ENCODE data around the gene NRDC. TPM values are rescaled to one million over a fixed set of nuclear protein-coding genes. Genes with fewer than 3 reads are reported as not detected.
"Not testable (repeated sequence)": the region's sequence is repeated elsewhere in the genome, so short reads cannot be mapped to it uniquely, and the experiment has no call there.

Gene NRDC
- total RNA-seq, 3 donors from 2014 or later, result 131 to 139 (median 137) TPM

DNA sequence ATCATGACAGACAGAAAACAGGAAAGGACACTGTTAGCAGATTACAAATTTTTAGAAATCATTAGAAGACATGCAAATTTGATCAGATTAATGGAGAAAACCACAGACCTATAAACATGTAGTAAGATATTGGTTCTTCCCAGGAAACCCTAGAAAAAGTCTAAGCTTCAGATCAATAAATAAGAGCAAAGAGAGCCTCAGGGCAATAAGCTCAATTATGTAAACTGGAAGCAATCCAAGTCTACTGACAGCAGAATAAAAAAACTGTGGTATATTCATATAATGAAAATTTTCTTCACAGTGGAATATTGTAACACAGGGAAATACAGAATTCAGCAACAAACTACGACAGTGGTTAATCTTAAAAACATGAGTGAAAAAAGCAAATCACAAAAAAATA lies 36.3 kb downstream of the NRDC start:
- H3K9me3 Mint-ChIP-seq, result no peaks in the 10 kb centered on the region
- H3K27me3 Mint-ChIP-seq (ENCODE audit: low read depth), result no peaks in the 10 kb centered on the region
- no peak overlapping the region for H3K4me3 Mint-ChIP-seq
- DNase-seq (no peak), ATAC-seq (no peak)
- peaks cover 15% of the 10 kb centered on the region for H3K36me3 Mint-ChIP-seq (ENCODE audit: insufficient read depth)
- H3K4me1 Mint-ChIP-seq (ENCODE audit: low read depth), result peaks cover 22% of the 10 kb centered on the region

GRCh38 chr1:51840743-51841461 lies 37.6 kb downstream of the NRDC start:
- Mint-ChIP-seq H3K4me1 (ENCODE audit: low read depth) (peaks cover 22% of the 10 kb centered on the region), H3K27me3 (ENCODE audit: low read depth) (no peaks in the 10 kb centered on the region)

GRCh38 chr1:51840182-51840581 lies 38.3 kb downstream of the NRDC start:
- H3K4me1 Mint-ChIP-seq (ENCODE audit: low read depth), result peaks cover 20% of the 10 kb centered on the region
- no peak for ATAC-seq
- H3K27me3 Mint-ChIP-seq (ENCODE audit: low read depth), result no peaks in the 10 kb centered on the region
- H3K9me3 Mint-ChIP-seq, result no peaks in the 10 kb centered on the region
- H3K36me3 Mint-ChIP-seq (ENCODE audit: insufficient read depth), result peaks cover 19% of the 10 kb centered on the region
- no peak overlapping the region for H3K4me3 Mint-ChIP-seq
- DNase-seq, result no peak

More at GRCh38 chr1:51840743-51841461, 37.6 kb downstream of the NRDC start:
- no peak overlapping the region for H3K4me3 Mint-ChIP-seq
- H3K36me3 Mint-ChIP-seq (ENCODE audit: insufficient read depth), result peaks cover 18% of the 10 kb centered on the region
- H3K9me3 Mint-ChIP-seq, result no peaks in the 10 kb centered on the region
- ATAC-seq (no peak), DNase-seq (no peak)

DNA sequence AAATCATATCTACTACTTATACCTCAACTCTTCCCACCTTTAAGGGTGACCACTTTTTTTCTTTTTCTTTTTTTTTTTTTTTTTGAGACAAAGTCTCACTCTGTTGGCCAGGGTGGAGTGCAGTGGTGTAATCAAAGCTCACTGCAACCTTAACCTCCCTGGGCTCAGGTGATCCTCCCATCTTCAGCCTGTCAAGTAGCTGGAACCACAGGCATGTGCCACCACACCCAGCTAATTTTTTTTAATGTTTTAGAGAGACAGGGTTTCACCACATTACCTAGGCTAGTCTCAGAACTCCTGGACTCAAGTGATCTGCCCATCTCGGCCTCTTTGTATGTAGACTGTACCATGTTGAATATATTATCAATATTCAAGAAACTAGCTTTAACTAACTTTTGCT lies 39.4 kb downstream of the NRDC start:
- H3K36me3 Mint-ChIP-seq (ENCODE audit: insufficient read depth), result peaks cover 19% of the 10 kb centered on the region
- DNase-seq (no peak), ATAC-seq (no peak)
- no peak overlapping the region for H3K4me3 Mint-ChIP-seq
- no peaks in the 10 kb centered on the region for H3K9me3 Mint-ChIP-seq
- no peaks in the 10 kb centered on the region for H3K27me3 Mint-ChIP-seq (ENCODE audit: low read depth)
- peaks cover 15% of the 10 kb centered on the region for H3K4me1 Mint-ChIP-seq (ENCODE audit: low read depth)

- DNase-seq (no peak), ATAC-seq (no peak)
- Mint-ChIP-seq H3K9me3 (no peaks in the 10 kb centered on the region), H3K4me1 (ENCODE audit: low read depth) (peaks cover 8% of the 10 kb centered on the region), H3K27me3 (ENCODE audit: low read depth) (no peaks in the 10 kb centered on the region), H3K4me3 (no peak overlapping the region), H3K36me3 (ENCODE audit: insufficient read depth) (peaks cover 23% of the 10 kb centered on the region)
Measured at GRCh38 chr1:51837243-51837642, 41.3 kb downstream of the NRDC start.

DNA sequence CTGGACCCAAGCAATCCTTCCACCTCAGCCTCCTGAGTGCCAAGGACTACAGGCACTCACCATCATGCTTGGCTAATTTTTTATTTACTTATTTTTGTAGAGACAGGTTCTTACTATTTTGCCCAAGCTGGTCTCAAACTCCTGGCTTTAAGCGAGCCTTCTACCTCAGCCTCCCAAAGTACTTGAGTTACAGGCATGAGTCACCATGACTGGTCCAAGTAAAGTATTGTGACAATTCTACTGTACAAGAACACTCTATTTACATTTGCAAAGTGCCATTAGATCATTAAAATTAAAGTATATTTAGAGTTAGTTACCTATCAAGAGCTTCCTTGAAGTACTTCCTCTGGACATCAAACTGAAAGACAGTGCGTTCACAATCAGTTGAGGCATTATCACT lies 44.8 kb downstream of the NRDC start:
- ATAC-seq (no peak), DNase-seq (no peak)
- Mint-ChIP-seq H3K9me3 (no peaks in the 10 kb centered on the region), H3K4me1 (ENCODE audit: low read depth) (peaks cover 2% of the 10 kb centered on the region), H3K4me3 (no peak overlapping the region), H3K27me3 (ENCODE audit: low read depth) (no peaks in the 10 kb centered on the region), H3K36me3 (ENCODE audit: insufficient read depth) (peaks cover 18% of the 10 kb centered on the region)

DNA sequence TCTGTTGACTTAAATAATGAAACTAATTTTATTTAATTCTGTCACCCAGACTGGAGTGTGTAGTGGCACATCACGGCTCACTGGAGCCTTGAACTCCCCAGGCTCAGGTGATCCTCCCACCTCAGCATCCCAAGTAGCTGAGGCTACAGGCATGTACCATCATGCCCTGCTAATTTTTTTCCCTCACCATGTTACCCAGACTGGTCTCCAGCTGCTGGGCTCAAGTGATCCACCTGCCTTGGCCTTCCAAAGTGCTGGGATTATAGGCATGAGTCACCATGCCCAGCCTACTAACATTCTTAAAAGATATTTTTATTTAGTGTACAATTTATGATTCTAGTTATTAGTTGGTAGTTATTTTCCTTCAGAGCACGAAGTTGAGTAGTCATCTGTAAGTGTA lies 49.5 kb downstream of the NRDC start:
- DNase-seq (no peak), ATAC-seq (no peak)
- Mint-ChIP-seq H3K27me3 (ENCODE audit: low read depth) (no peaks in the 10 kb centered on the region), H3K4me3 (no peak overlapping the region), H3K9me3 (no peaks in the 10 kb centered on the region), H3K36me3 (ENCODE audit: insufficient read depth) (peaks cover 8% of the 10 kb centered on the region), H3K4me1 (ENCODE audit: low read depth) (no peaks in the 10 kb centered on the region)

GRCh38 chr1:51819810-51820209 lies 58.7 kb downstream of the NRDC start:
- no peaks in the 10 kb centered on the region for H3K4me1 Mint-ChIP-seq (ENCODE audit: low read depth)
- H3K9me3 Mint-ChIP-seq, result no peaks in the 10 kb centered on the region
- no peaks in the 10 kb centered on the region for H3K27me3 Mint-ChIP-seq (ENCODE audit: low read depth)
- ATAC-seq, result no peak
- peaks cover 32% of the 10 kb centered on the region for H3K36me3 Mint-ChIP-seq (ENCODE audit: insufficient read depth)
- DNase-seq, result no peak
- no peak overlapping the region for H3K4me3 Mint-ChIP-seq

DNA sequence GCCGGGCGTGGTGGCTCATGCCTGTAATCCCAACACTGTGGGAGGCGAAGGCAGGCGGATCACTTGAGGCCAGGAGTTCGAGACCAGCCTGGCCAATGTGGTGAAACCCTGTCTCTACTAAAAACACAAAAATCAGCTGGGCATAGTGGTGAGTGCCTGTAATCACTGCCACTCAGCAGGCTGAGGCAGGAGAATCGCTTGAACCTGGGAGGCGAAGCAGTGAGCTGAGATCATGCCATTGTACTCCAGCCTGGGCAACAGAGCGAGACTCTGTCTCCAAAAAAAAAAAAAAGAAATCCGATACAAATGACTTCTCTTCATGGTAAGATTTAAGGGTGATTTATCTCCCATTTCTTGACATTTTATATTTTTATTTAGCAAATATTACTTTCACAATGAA lies 59.5 kb downstream of the NRDC start:
- not testable (repeated sequence) for DNase-seq; ATAC-seq; H3K4me3 Mint-ChIP-seq; H3K27me3 Mint-ChIP-seq (ENCODE audit: low read depth); H3K4me1 Mint-ChIP-seq (ENCODE audit: low read depth); H3K9me3 Mint-ChIP-seq
- peaks cover 32% of the 10 kb centered on the region for H3K36me3 Mint-ChIP-seq (ENCODE audit: insufficient read depth)

GRCh38 chr1:51818487-51818886 lies 60.0 kb downstream of the NRDC start:
- H3K27me3 Mint-ChIP-seq (ENCODE audit: low read depth), result no peaks in the 10 kb centered on the region
- H3K4me1 Mint-ChIP-seq (ENCODE audit: low read depth), result no peaks in the 10 kb centered on the region

DNA sequence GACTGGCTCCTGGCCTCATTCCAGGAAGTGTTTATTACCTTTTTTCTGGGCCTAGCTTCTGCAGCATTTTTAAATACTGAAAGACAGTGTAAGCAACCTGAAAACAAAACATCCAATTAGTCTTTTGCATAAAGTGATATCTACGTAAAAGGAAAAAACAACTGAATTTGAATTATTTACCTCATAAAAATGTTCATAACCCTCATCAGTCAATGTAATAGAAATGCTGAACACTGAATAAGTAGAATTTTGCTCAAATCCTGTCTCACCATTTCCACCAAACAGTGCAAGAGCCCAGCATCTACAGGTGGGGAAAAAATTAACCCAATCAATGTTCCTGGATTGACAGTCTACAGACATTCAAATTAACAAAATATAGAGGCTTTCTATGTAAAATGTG lies 64.0 kb downstream of the NRDC start:
- H3K27me3 Mint-ChIP-seq (ENCODE audit: low read depth), result no peaks in the 10 kb centered on the region
- no peak for ATAC-seq

More at GRCh38 chr1:51818487-51818886, 60.0 kb downstream of the NRDC start:
- Mint-ChIP-seq H3K9me3 (no peaks in the 10 kb centered on the region), H3K36me3 (ENCODE audit: insufficient read depth) (peaks cover 37% of the 10 kb centered on the region), H3K4me3 (no peak overlapping the region)
- no peak for DNase-seq
- ATAC-seq, result no peak

DNA sequence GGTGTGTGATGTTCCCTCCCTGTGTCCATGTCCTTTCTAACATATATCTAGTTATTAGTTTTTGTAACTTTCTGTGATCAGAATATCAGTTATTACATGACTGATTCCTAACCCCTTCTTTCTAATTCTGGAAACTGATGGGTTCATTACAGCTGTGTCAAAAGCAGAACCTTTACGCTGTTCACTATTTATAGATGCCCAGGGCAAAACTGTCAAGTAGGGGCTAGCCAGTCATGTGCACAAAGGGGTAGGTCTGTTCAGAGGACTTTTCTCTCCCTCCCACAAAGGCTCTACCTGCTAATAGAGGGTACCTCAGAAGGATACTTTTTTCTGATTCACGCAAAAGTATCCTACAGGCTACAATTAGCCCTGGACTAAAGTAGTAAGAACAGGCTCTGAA lies 79.2 kb downstream of the NRDC start:
- no peak for DNase-seq
- no peak for ATAC-seq
- H3K9me3 Mint-ChIP-seq, result no peaks in the 10 kb centered on the region
- no peaks in the 10 kb centered on the region for H3K4me1 Mint-ChIP-seq (ENCODE audit: low read depth)
- H3K27me3 Mint-ChIP-seq (ENCODE audit: low read depth), result no peaks in the 10 kb centered on the region
- peaks cover 39% of the 10 kb centered on the region for H3K36me3 Mint-ChIP-seq (ENCODE audit: insufficient read depth)
- no peak overlapping the region for H3K4me3 Mint-ChIP-seq

More for the DNA sequence above, 64.0 kb downstream of the NRDC start:
- H3K9me3 Mint-ChIP-seq, result no peaks in the 10 kb centered on the region
- peaks cover 33% of the 10 kb centered on the region for H3K36me3 Mint-ChIP-seq (ENCODE audit: insufficient read depth)
- H3K4me3 Mint-ChIP-seq, result no peak overlapping the region
- no peak for DNase-seq
- H3K4me1 Mint-ChIP-seq (ENCODE audit: low read depth), result no peaks in the 10 kb centered on the region

- H3K4me1 Mint-ChIP-seq (ENCODE audit: low read depth), result no peaks in the 10 kb centered on the region
- no peaks in the 10 kb centered on the region for H3K9me3 Mint-ChIP-seq
- peaks cover 52% of the 10 kb centered on the region for H3K36me3 Mint-ChIP-seq (ENCODE audit: insufficient read depth)
- ATAC-seq (no peak), DNase-seq (no peak)
- H3K4me3 Mint-ChIP-seq, result no peak overlapping the region
- H3K27me3 Mint-ChIP-seq (ENCODE audit: low read depth), result no peaks in the 10 kb centered on the region
Measured at GRCh38 chr1:51794868-51795267, 83.7 kb downstream of the NRDC start.

DNA sequence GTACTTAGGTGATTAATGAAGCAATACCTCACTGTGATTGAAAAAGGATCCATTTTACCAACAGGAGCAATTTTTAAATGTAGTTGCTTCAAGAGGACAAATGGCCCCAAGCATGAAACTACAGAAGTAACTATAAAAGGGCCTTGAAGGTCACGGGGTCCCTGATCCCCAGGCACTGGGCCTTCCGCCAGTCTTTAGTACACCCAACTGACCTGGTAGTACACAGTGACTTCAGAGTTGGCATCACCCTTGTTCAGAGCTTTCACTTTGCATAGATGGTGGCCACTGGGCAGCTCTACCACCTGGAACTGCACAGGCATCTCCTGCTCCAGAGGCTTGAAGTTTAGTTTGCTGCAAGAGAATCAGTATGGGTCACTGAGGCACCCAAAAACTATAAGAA lies 84.3 kb downstream of the NRDC start:
- no peaks in the 10 kb centered on the region for H3K4me1 Mint-ChIP-seq (ENCODE audit: low read depth)
- DNase-seq (no peak), ATAC-seq (no peak)
- H3K36me3 Mint-ChIP-seq (ENCODE audit: insufficient read depth), result peaks cover 58% of the 10 kb centered on the region
- H3K9me3 Mint-ChIP-seq, result no peaks in the 10 kb centered on the region
- H3K27me3 Mint-ChIP-seq (ENCODE audit: low read depth), result no peaks in the 10 kb centered on the region
- H3K4me3 Mint-ChIP-seq, result no peak overlapping the region

- Mint-ChIP-seq H3K4me1 (ENCODE audit: low read depth) (no peaks in the 10 kb centered on the region), H3K4me3 (no peak overlapping the region), H3K9me3 (no peaks in the 10 kb centered on the region), H3K36me3 (ENCODE audit: insufficient read depth) (peaks cover 63% of the 10 kb centered on the region), H3K27me3 (ENCODE audit: low read depth) (no peaks in the 10 kb centered on the region)
- DNase-seq (no peak), ATAC-seq (peak; percentile 50 to 54)
Measured at GRCh38 chr1:51792864-51793263, 85.7 kb downstream of the NRDC start.
